HFF-Myc (cell line): ENCODE measurements around the gene SLX4.

Experiments used
- DNase-seq: peaks from one replicate; pipeline ENCODE4 v3.0.0-alpha.2; 2011; ENCODE audit warnings: low read depth; ENCODE audit errors: extremely low read depth
- H3K4me3 ChIP-seq: replicated peaks from 2 replicates; pipeline ENCODE4 v1.5.1; 2011; ENCODE audit warnings: low read depth, mild to moderate bottlenecking, control low read depth, low read length
- CTCF ChIP-seq: IDR thresholded peaks from 2 replicates; pipeline ENCODE4 v1.5.1; 2012; ENCODE audit warnings: mild to moderate bottlenecking, low read depth, low read length, control low read depth; ENCODE audit errors: missing control alignments

SLX4 gene

GRCh38 chr16:3542601-3543373 lies 68.6 kb downstream of the SLX4 start:
- no peak overlapping the region for H3K4me3 ChIP-seq
- DNase-seq = no peak
- no peak for TF ChIP-seq CTCF

- TF ChIP-seq CTCF = no peak
- no peak overlapping the region for H3K4me3 ChIP-seq
- DNase-seq = no peak
Measured at GRCh38 chr16:3541527-3542155, 69.8 kb downstream of the SLX4 start.

GRCh38 chr16:3538222-3538621 lies 73.2 kb downstream of the SLX4 start:
- no peak for TF ChIP-seq CTCF
- H3K4me3 ChIP-seq = no peak overlapping the region
- no peak for DNase-seq

GRCh38 chr16:3536851-3537250 lies 74.6 kb downstream of the SLX4 start:
- DNase-seq = no peak
- H3K4me3 ChIP-seq = no peak overlapping the region
- TF ChIP-seq CTCF = no peak

- DNase-seq = no peak
- no peak overlapping the region for H3K4me3 ChIP-seq
- TF ChIP-seq CTCF = no peak
Measured at GRCh38 chr16:3536271-3536731, 75.1 kb downstream of the SLX4 start.

- DNase-seq = no peak
- no peak for TF ChIP-seq CTCF
- no peak overlapping the region for H3K4me3 ChIP-seq
Measured at GRCh38 chr16:3534126-3534525, 77.3 kb downstream of the SLX4 start.
